ENCODE results near the gene C6orf163. TPM values are rescaled to one million over a fixed set of nuclear protein-coding genes. Genes with fewer than 3 reads are reported as not detected.

Gene C6orf163
- total RNA-seq, 6 experiments from 2014 or later = 0.14 to 0.43 (median 0.40) TPM

DNA sequence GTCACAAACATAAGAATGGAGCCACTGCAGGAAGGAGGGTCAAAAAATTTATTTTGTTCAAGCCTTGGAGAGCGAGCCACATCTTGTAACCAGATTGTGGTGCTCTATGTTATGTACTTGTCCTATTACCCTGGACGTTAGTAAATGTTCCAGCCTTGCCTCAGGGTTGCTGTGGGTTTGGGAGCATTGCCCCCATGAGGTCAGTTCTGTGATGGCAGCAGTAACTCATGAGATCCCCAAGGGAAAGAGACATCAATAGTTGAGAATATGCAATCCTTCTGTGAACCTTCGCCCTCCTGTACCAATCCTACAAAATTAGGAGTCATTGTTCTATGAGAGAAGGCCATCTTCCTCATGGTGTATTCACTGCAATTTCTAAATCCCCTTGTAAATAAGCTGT lies 46.7 kb downstream of the C6orf163 start:
- Mint-ChIP-seq H3K4me1 (ENCODE audit: low read depth) (no peaks in the 10 kb centered on the region), H3K36me3 (ENCODE audit: low read depth) (no peaks in the 10 kb centered on the region), H3K4me3 (no peak overlapping the region), H3K27ac (no peak overlapping the region), H3K27me3 (ENCODE audit: insufficient read depth) (peaks cover 7% of the 10 kb centered on the region), H3K9me3 (no peaks in the 10 kb centered on the region)
- peak; percentile 36 for DNase-seq
- TF ChIP-seq, protein P1, sequence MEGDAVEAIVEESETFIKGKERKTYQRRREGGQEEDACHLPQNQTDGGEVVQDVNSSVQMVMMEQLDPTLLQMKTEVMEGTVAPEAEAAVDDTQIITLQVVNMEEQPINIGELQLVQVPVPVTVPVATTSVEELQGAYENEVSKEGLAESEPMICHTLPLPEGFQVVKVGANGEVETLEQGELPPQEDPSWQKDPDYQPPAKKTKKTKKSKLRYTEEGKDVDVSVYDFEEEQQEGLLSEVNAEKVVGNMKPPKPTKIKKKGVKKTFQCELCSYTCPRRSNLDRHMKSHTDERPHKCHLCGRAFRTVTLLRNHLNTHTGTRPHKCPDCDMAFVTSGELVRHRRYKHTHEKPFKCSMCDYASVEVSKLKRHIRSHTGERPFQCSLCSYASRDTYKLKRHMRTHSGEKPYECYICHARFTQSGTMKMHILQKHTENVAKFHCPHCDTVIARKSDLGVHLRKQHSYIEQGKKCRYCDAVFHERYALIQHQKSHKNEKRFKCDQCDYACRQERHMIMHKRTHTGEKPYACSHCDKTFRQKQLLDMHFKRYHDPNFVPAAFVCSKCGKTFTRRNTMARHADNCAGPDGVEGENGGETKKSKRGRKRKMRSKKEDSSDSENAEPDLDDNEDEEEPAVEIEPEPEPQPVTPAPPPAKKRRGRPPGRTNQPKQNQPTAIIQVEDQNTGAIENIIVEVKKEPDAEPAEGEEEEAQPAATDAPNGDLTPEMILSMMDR (IDR thresholded peaks at IDR 0.05) = peak; percentile 70

- Mint-ChIP-seq H3K36me3 (ENCODE audit: low read depth) (no peaks in the 10 kb centered on the region), H3K27ac (no peak overlapping the region), H3K27me3 (ENCODE audit: insufficient read depth) (peaks cover 10% of the 10 kb centered on the region), H3K4me1 (ENCODE audit: low read depth) (no peaks in the 10 kb centered on the region), H3K9me3 (no peaks in the 10 kb centered on the region), H3K4me3 (no peak overlapping the region)
- TF ChIP-seq, protein P1 (IDR thresholded peaks at IDR 0.05) = peak; percentile 85
- peak; percentile 47 for DNase-seq
These were observed 48.5 kb downstream of the C6orf163 start for GRCh38 chr6:87393026-87393622.

- H3K36me3 Mint-ChIP-seq (ENCODE audit: low read depth) = no peaks in the 10 kb centered on the region
- peaks cover 17% of the 10 kb centered on the region for H3K27me3 Mint-ChIP-seq (ENCODE audit: insufficient read depth)
- H3K9me3 Mint-ChIP-seq = no peaks in the 10 kb centered on the region
- no peak overlapping the region for H3K4me3 Mint-ChIP-seq
- no peak for DNase-seq
- TF ChIP-seq, protein P1 (IDR thresholded peaks at IDR 0.05) = no peak
- no peak overlapping the region for H3K27ac Mint-ChIP-seq
- H3K4me1 Mint-ChIP-seq (ENCODE audit: low read depth) = no peaks in the 10 kb centered on the region
These were observed 50.8 kb downstream of the C6orf163 start for GRCh38 chr6:87395431-87395830.

DNA sequence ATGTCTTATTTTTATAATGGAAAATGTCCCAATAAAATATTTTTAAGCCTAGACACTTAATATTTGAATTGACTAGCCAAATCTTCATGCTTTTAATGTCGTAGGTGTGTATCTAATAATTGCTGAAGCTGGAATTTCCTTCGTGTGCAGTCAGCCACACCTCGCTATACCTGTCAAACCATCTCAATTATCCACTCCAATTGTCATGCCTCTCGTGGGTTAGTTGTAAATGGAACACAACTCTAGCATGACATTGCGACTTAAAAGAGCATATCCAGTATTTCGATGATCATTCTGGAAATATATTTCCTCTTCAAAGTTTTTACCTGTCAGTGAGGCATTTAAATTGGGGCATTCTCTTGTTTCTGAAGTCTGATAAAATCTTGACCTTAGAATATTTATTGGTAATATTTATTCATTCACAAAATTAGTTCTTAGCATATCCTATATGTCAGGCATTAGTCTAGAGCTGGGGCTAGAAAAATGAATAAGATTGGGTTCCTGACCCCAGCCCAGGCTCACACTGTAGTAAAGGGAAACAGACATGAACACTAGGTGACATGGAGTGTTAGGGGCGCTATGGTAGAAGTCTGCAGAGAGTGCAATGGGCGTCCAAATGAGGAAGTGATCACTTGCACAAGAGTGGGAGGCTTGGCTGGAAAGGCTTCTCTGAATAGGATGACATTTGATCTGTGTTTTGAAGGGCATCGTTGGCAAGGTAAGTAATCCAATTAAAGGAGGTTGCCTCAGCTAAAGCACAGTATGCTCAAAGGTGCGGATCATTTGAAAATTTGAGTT lies 52.2 kb downstream of the C6orf163 start:
- no peak overlapping the region for H3K27ac Mint-ChIP-seq
- H3K4me3 Mint-ChIP-seq = no peak overlapping the region
- peaks cover 14% of the 10 kb centered on the region for H3K27me3 Mint-ChIP-seq (ENCODE audit: insufficient read depth)
- H3K36me3 Mint-ChIP-seq (ENCODE audit: low read depth) = no peaks in the 10 kb centered on the region
- H3K4me1 Mint-ChIP-seq (ENCODE audit: low read depth) = no peaks in the 10 kb centered on the region
- TF ChIP-seq, protein P1 (IDR thresholded peaks at IDR 0.05) = no peak
- H3K9me3 Mint-ChIP-seq = no peaks in the 10 kb centered on the region
- no peak for DNase-seq

- Mint-ChIP-seq H3K27ac (no peak overlapping the region), H3K27me3 (ENCODE audit: insufficient read depth) (peaks cover 14% of the 10 kb centered on the region), H3K4me1 (ENCODE audit: low read depth) (no peaks in the 10 kb centered on the region), H3K4me3 (no peak overlapping the region), H3K36me3 (ENCODE audit: low read depth) (no peaks in the 10 kb centered on the region), H3K9me3 (no peaks in the 10 kb centered on the region)
- no peak for DNase-seq
- TF ChIP-seq, protein P1 (IDR thresholded peaks at IDR 0.05) = no peak
These were observed 53.0 kb downstream of the C6orf163 start for GRCh38 chr6:87397656-87398055.

Measured in HFFc6 (cell line).